Erythroblast (primary cell): ENCODE measurements around the gene VARS1.

Source experiments
- GATA1 ChIP-seq: IDR thresholded peaks from 2 replicates; pipeline ENCODE4 v1.6.1; 2011; ENCODE audit warnings: low read depth, mild to moderate bottlenecking, control low read depth, low read length, moderate library complexity
- POLR2A ChIP-seq: IDR thresholded peaks from 2 replicates; pipeline ENCODE4 v1.6.1; 2011; ENCODE audit warnings: mild to moderate bottlenecking, low read length

GRCh38 chr6:31791324-31792089, 4.0 kb downstream of the VARS1 start:
- TF ChIP-seq POLR2A (no peak), GATA1 (no peak)
